Measurements from ENCODE around the gene CATSPER3. TPM values are rescaled to one million over a fixed set of nuclear protein-coding genes. Genes with fewer than 3 reads are reported as not detected.
A peak's percentile ranks its signal among the peaks of the same experiment; 100 is the strongest.

The CATSPER3 gene
- total and polyA plus RNA-seq, 11 donors: 0.38 to 0.98 (median 0.61) TPM; not detected in 2

DNA sequence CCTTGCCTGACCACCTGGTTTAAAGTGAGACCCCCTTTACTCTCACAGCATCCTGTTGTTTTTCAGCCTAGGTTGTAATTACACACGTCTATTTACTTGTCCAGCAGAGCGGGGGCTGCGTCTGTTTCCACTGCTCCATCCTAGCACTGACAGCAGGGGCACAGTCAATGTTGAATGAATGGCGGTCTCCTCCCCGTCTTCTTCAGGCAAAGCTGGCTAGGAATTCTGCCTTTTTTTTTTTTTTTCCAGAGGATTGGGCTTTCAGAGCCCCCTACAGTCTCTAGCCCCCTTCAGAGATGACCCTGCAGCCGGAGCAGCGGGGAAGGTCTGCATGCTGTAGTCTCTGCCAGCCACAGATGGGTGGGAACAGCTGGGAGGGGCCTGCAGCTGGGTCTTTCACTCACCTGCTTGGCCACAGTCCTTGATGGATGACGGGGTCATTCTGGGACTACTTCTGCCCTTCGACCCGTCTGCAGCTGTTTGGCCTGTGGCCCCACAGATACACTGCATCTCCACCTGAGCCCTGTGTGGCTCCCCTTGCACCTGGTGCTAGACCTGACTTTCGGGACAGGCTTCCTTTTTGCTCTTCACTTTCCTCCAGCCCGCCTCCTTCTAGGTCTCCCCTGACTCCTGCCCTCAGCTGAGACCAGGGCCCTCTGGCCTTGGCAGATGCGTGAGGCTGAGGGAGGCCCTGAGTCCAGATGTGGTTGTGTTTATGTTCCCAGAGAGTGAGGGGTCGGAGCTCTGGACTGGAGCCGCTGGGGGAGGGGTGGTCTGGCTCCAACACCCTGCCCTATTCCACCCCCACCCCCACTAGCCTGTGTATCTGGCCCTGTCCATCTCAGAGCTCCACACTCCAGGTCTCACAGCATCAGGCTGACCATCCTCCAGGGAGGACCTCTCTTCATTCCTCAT lies 58.3 kb downstream of the CATSPER3 start:
- 81 to 85% (median 84%) methylated on average over 14 to 15 of the region's 15 CpGs for WGBS, 4 donors
- H3K36me3 ChIP-seq: no peaks in the 10 kb centered on the region
- no peak overlapping the region for H3K4me3 ChIP-seq
- H3K27ac ChIP-seq: no peak overlapping the region
- intact Hi-C loops (cut with DNase I): no loop called here
- H3K27me3 ChIP-seq: peaks cover 37 to 70% (median 55%) of the 10 kb centered on the region in 9 donors
- DNase-seq (peak in 2 of 5 donors; percentile 3 to 14), ATAC-seq (no peak)
- no peaks in the 10 kb centered on the region for H3K9me3 ChIP-seq
- peaks cover 0 to 28% (median 5%) of the 10 kb centered on the region in 12 donors for H3K4me1 ChIP-seq
- TF ChIP-seq, protein P1, sequence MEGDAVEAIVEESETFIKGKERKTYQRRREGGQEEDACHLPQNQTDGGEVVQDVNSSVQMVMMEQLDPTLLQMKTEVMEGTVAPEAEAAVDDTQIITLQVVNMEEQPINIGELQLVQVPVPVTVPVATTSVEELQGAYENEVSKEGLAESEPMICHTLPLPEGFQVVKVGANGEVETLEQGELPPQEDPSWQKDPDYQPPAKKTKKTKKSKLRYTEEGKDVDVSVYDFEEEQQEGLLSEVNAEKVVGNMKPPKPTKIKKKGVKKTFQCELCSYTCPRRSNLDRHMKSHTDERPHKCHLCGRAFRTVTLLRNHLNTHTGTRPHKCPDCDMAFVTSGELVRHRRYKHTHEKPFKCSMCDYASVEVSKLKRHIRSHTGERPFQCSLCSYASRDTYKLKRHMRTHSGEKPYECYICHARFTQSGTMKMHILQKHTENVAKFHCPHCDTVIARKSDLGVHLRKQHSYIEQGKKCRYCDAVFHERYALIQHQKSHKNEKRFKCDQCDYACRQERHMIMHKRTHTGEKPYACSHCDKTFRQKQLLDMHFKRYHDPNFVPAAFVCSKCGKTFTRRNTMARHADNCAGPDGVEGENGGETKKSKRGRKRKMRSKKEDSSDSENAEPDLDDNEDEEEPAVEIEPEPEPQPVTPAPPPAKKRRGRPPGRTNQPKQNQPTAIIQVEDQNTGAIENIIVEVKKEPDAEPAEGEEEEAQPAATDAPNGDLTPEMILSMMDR (IDR thresholded peaks at IDR 0.05): no peak
- no peak for TF ChIP-seq POLR2A (IDR thresholded peaks at IDR 0.05)

DNA sequence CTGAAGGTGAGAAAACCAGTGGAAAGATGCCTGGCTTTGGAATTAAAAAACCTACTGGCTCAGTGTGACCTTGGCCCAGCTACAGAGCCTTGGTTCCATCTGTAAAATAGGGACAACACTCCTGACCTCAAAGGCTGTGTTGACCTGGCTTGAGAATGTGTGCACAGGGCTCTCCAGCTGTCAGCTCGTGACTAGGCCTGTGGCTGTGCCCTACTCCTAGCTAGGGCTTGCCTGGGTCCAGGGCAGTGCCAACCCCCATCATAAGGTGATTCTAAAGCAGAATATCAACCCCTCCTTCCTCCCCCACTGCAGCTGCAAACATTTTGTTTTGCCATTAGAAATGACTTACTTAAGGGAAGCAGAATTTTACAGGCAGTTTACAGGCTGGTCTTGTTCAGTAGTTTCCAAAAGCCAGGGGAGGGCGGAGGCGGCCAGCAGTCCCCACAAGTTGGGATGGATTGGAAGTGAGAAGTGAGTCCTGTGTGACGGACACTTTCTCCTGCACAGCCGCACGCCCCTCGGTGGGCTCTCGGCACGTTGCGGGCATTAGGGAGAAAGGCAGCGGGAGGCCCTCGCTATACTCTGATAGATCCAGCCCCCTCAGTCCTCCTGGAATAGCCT lies 59.0 kb downstream of the CATSPER3 start:
- no peak for ATAC-seq
- no peak for TF ChIP-seq POLR2A (IDR thresholded peaks at IDR 0.05)
- TF ChIP-seq, protein P1 (IDR thresholded peaks at IDR 0.05): no peak
- Histone ChIP-seq H3K4me1 (peaks cover 0 to 35% (median 9%) of the 10 kb centered on the region in 12 donors), H3K36me3 (no peaks in the 10 kb centered on the region), H3K27me3 (peaks cover 45 to 78% (median 63%) of the 10 kb centered on the region in 9 donors), H3K9me3 (no peaks in the 10 kb centered on the region), H3K27ac (no peak overlapping the region), H3K4me3 (no peak overlapping the region)
- 53 to 77% (median 60%) methylated on average over 10 to 12 of the region's 12 CpGs for WGBS, 4 donors
- peak in 1 of 5 donors; percentile 46 for DNase-seq
- intact Hi-C loops (cut with DNase I): no loop called here

DNA sequence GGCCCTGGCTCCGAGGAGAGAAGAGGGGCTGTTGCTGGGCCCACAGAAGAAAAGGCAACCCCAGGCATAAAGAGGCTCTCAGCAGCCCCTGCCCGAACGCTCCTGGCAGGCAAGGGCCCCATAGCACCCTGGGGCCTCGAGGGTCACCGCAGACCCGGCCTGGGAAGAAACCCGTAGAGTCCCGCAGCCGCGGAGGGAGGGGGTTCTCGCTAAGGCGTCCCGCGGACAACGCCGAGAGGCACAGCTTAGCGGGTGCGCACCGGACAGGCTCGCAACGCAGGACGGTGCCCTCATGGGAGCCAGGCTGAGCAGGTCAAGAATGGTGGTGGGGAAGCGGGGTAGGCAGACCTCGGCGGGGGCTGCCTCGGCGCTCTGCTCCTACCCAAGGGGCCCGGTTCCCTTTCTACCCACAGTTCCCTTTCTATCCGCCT lies 59.6 kb downstream of the CATSPER3 start:
- no peaks in the 10 kb centered on the region for H3K9me3 ChIP-seq
- WGBS, 4 donors: 9 to 14% (median 11%) methylated on average over 11 to 29 of the region's 29 CpGs
- DNase-seq (peak in 1 of 5 donors; percentile 41), ATAC-seq (no peak)
- intact Hi-C loops (cut with DNase I): no loop called here
- no peak overlapping the region for H3K4me3 ChIP-seq
- H3K36me3 ChIP-seq: no peaks in the 10 kb centered on the region
- no peak overlapping the region for H3K27ac ChIP-seq
- H3K4me1 ChIP-seq: peaks cover 0 to 36% (median 10%) of the 10 kb centered on the region in 12 donors
- H3K27me3 ChIP-seq: peaks cover 50 to 83% (median 68%) of the 10 kb centered on the region in 9 donors
- TF ChIP-seq, protein P1 (IDR thresholded peaks at IDR 0.05): no peak
- TF ChIP-seq POLR2A (IDR thresholded peaks at IDR 0.05): no peak

Measured in heart left ventricle (tissue), 16 donors.